Activated CD8-positive, alpha-beta T cell treated with anti-CD3 and anti-CD28 coated beads, Interleukin-2, amount 10 ng/mL, durations not matched to agents 7 days and 5 days (primary cell): ENCODE results near the gene ELANE. TPM values are rescaled to one million over a fixed set of nuclear protein-coding genes. Genes with fewer than 3 reads are reported as not detected.

Source experiments
- ATAC-seq: fragments of 150-1000 bp; cut with Tn5 transposase; one replicate; pipeline ENCODE4 v1.10.0; 2021; ENCODE audit warnings: moderate library complexity
- CTCF ChIA-PET: fragments of 350-600 bp; sonication (Branson Sonifier 250); formaldehyde crosslinking; loops from one replicate; lab custom pipeline; 2021; ENCODE audit warnings: antibody characterized with exemption; lab: Charles Lee
- POLR2A ChIA-PET: fragments of 350-600 bp; sonication (Branson Sonifier 250); formaldehyde crosslinking; loops from one replicate; lab custom pipeline; 2021; ENCODE audit warnings: antibody characterized with exemption; lab: Charles Lee
- DNase-seq: peaks from one replicate; pipeline ENCODE4 v3.0.0-alpha.2; 2020
- H3K27ac Mint-ChIP-seq: one replicate; pipeline ENCODE4 v1.8.0; 2021; ENCODE audit warnings: mild to moderate bottlenecking, mixed read lengths
- H3K27me3 Mint-ChIP-seq: one replicate; pipeline ENCODE4 v1.8.0; 2021; ENCODE audit warnings: low read depth, mixed read lengths
- H3K36me3 Mint-ChIP-seq: one replicate; pipeline ENCODE4 v1.8.0; 2021; ENCODE audit warnings: low read depth, mixed read lengths
- H3K4me1 Mint-ChIP-seq: one replicate; pipeline ENCODE4 v1.8.0; 2021; ENCODE audit warnings: low read depth, mixed read lengths
- H3K4me3 Mint-ChIP-seq: one replicate; pipeline ENCODE4 v1.8.0; 2021; ENCODE audit warnings: mild to moderate bottlenecking, mixed read lengths
- H3K9me3 Mint-ChIP-seq: one replicate; pipeline ENCODE4 v1.8.0; 2022; ENCODE audit warnings: mixed read lengths; ENCODE audit not compliant: insufficient read depth
- total RNA-seq, 2 experiments: library from RNA; stranded (reverse); gene quantifications; one replicate each; pipeline ENCODE4 v1.2.3, GENCODE V29; 2021

The ELANE gene
- total RNA-seq, 2 experiments from 2014 or later: not detected

GRCh38 chr19:861141-861755 lies 9.1 kb downstream of the ELANE start:
- POLR2A ChIA-PET: no interaction called here
- Mint-ChIP-seq H3K4me3 (no peak overlapping the region), H3K27me3 (peaks cover 14% of the 10 kb centered on the region), H3K36me3 (no peaks in the 10 kb centered on the region), H3K9me3 (no peaks in the 10 kb centered on the region), H3K27ac (no peak overlapping the region), H3K4me1 (peaks cover 18% of the 10 kb centered on the region)
- no peak for DNase-seq
- no peak for ATAC-seq
- CTCF ChIA-PET: no interaction called here

DNA sequence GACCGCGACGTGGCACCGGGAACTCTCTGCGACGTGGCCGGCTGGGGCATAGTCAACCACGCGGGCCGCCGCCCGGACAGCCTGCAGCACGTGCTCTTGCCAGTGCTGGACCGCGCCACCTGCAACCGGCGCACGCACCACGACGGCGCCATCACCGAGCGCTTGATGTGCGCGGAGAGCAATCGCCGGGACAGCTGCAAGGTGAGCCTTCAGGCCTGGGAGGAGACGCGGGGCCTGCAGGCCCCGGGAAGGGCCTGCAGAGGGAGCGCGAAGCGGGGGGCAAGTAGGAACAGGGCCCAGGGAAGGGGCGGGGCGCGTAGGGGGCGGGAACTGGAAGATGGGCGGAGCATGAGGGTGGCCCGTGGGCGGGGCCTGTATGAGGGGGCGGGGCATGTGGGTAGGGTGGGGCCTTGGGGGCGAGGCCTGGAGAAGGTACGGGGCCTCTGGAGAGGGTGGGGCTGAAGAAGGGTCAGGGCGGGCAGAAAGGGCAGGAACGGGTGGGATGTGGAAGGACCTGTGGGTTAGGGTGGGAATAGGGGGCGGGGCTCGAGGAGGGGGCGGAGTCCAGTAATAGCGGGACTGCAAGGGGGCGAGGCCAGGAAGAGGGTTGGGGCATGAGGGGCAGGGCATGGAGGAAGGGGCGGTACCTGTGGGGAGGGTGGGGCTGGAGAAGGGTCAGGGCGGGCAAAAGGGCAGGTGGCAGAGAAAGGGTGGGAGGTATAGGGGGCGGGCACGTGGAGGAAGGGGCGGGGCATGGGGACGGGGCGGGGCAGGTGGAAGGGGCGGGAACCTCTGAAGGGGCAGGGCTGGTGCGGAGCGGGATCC lies 9.9 kb downstream of the ELANE start:
- ChIA-PET POLR2A (no interaction called here), CTCF (interaction anchor here (2.7 to 3.2 kb wide), 3 partner anchors 47 to 62 kb away, joined by 24 to 47 read pairs (median 36); no protein-coding TSS in a partner anchor)
- Mint-ChIP-seq H3K36me3 (no peaks in the 10 kb centered on the region), H3K27ac (no peak overlapping the region), H3K9me3 (no peaks in the 10 kb centered on the region), H3K4me3 (no peak overlapping the region), H3K4me1 (peaks cover 18% of the 10 kb centered on the region), H3K27me3 (peaks cover 14% of the 10 kb centered on the region)
- ATAC-seq (peak; percentile 16), DNase-seq (peak; percentile 63)

- Mint-ChIP-seq H3K27ac (peak overlapping the region; percentile 35), H3K9me3 (no peaks in the 10 kb centered on the region), H3K36me3 (peaks cover 4% of the 10 kb centered on the region), H3K27me3 (peaks cover 14% of the 10 kb centered on the region), H3K4me3 (peak overlapping the region; percentile 36), H3K4me1 (peaks cover 18% of the 10 kb centered on the region)
- ChIA-PET CTCF (interaction anchor here (1.1 to 3.2 kb wide), 13 partner anchors 10 to 268 kb away, joined by 3 to 53 read pairs (median 9); partner anchors contain the start of genes MED16, R3HDM4, RNU6-2 and RNU6-9), POLR2A (interaction anchor here (0.9 to 1.4 kb wide), 2 partner anchors 56 to 62 kb away, joined by 3 to 6 read pairs; no protein-coding TSS in a partner anchor)
- DNase-seq (peak; percentile 80), ATAC-seq (peak; percentile 50)
Measured at GRCh38 chr19:862581-863314, 10.6 kb downstream of the ELANE start.

GRCh38 chr19:863315-863620 lies 11.2 kb downstream of the ELANE start:
- H3K4me1 Mint-ChIP-seq: peaks cover 18% of the 10 kb centered on the region
- H3K27ac Mint-ChIP-seq: peak overlapping the region; percentile 66
- no peaks in the 10 kb centered on the region for H3K9me3 Mint-ChIP-seq
- DNase-seq (no peak), ATAC-seq (no peak)
- ChIA-PET CTCF (interaction anchor here (0.6 to 3.2 kb wide), 31 partner anchors 9 to 380 kb away, joined by 3 to 53 read pairs (median 4); partner anchors contain the start of genes ATP5F1D, MED16, R3HDM4 and RNU6-2), POLR2A (interaction anchor here (0.9 to 1.4 kb wide), 3 partner anchors 56 to 62 kb away, joined by 3 to 6 read pairs (median 3); no protein-coding TSS in a partner anchor)
- peaks cover 13% of the 10 kb centered on the region for H3K27me3 Mint-ChIP-seq
- peaks cover 4% of the 10 kb centered on the region for H3K36me3 Mint-ChIP-seq
- no peak overlapping the region for H3K4me3 Mint-ChIP-seq

- POLR2A ChIA-PET: interaction anchor here (0.6 kb wide), 2 partner anchors 60 to 325 kb away, joined by 3 to 5 read pairs; no protein-coding TSS in a partner anchor
- no peak for ATAC-seq
- no peak for DNase-seq
- Mint-ChIP-seq H3K27me3 (peaks cover 5% of the 10 kb centered on the region), H3K4me1 (peaks cover 19% of the 10 kb centered on the region), H3K9me3 (no peaks in the 10 kb centered on the region), H3K4me3 (no peak overlapping the region), H3K36me3 (peaks cover 12% of the 10 kb centered on the region), H3K27ac (no peak overlapping the region)
- CTCF ChIA-PET: interaction anchor here (1.2 kb wide), 1 partner anchor 53 kb away, joined by 4 read pairs; no protein-coding TSS in a partner anchor
Measured at GRCh38 chr19:866769-867300, 14.7 kb downstream of the ELANE start.

DNA sequence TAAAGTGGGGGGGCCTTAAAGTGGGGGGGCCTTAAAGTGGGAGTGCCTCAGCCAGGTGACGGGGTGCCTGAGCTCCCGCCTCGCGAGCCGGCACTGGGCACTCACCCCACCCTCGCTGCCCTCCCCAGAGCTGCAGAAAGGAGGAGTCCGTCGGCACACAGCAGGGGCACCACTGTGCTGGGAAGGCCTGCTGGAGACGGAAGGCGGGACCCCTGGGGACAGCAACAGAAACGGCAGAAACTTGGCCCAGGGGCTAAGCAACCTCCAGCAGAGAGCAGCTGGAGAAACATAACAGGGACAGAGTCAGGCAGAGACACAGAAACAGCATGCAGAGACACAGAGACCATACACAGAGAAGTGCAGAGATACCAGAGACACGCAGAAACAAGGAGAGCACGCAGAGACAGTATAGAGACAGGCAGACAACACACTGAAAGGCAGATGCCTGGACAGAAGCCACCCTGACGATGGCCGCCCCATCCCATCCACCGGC lies 15.2 kb downstream of the ELANE start:
- ChIA-PET POLR2A (interaction anchor here (0.6 kb wide), 2 partner anchors 61 to 324 kb away, joined by 3 to 5 read pairs; no protein-coding TSS in a partner anchor), CTCF (no interaction called here)
- Mint-ChIP-seq H3K9me3 (no peaks in the 10 kb centered on the region), H3K4me3 (no peak overlapping the region), H3K27me3 (peaks cover 5% of the 10 kb centered on the region), H3K4me1 (peaks cover 24% of the 10 kb centered on the region), H3K27ac (no peak overlapping the region), H3K36me3 (peaks cover 15% of the 10 kb centered on the region)
- ATAC-seq (no peak), DNase-seq (no peak)

GRCh38 chr19:867855-868457 lies 15.9 kb downstream of the ELANE start:
- Mint-ChIP-seq H3K27me3 (no peaks in the 10 kb centered on the region), H3K4me3 (no peak overlapping the region), H3K27ac (no peak overlapping the region)

DNA sequence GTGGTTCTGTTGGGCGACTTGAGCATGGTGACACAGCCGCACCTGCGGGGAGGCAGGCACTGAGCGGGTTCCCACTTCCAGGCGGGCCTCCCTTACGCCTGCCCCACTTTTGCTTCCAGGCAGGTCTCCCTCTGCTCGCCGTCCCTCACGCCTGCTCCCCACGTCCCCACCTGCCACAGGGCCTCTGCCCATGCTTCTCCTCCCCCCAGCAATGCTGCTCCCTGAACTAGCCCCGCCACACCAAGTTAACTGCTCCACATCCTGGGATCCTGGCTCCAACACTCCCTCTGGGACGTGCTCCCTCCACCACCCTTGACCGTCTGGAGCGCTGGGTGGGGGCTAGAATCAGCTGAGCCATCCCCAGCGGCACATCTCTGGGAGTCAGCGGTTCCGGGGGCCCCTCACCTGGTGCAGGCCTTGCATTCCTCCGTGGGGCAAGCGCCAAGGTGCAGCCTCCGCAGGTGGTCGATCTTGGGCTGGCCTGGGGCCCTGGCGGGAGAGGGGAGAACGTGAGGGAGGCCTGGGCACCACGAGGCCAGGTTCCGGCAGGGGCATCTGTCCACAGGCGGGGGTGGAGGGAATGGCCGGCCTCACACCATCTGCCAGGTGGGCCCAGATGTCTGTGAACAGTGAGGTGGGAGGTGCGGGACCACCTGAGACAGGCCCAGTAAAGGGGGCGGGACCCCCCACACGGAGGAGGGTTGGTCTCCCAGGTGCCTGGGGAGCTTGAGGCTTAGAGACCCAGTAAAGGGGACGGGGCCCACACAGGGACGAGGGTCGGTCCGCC lies 16.5 kb downstream of the ELANE start:
- Mint-ChIP-seq H3K4me3 (no peak overlapping the region), H3K27me3 (no peaks in the 10 kb centered on the region), H3K36me3 (peaks cover 19% of the 10 kb centered on the region), H3K4me1 (peaks cover 16% of the 10 kb centered on the region), H3K27ac (no peak overlapping the region), H3K9me3 (no peaks in the 10 kb centered on the region)
- POLR2A ChIA-PET: no interaction called here
- CTCF ChIA-PET: no interaction called here
- no peak for ATAC-seq
- DNase-seq: no peak

More at GRCh38 chr19:867855-868457, 15.9 kb downstream of the ELANE start:
- ChIA-PET CTCF (no interaction called here), POLR2A (interaction anchor here (0.6 kb wide), 1 partner anchor 61 kb away, joined by 3 read pairs; no protein-coding TSS in a partner anchor)
- ATAC-seq (no peak), DNase-seq (no peak)
- H3K36me3 Mint-ChIP-seq: peaks cover 19% of the 10 kb centered on the region
- peaks cover 23% of the 10 kb centered on the region for H3K4me1 Mint-ChIP-seq
- no peaks in the 10 kb centered on the region for H3K9me3 Mint-ChIP-seq

DNA sequence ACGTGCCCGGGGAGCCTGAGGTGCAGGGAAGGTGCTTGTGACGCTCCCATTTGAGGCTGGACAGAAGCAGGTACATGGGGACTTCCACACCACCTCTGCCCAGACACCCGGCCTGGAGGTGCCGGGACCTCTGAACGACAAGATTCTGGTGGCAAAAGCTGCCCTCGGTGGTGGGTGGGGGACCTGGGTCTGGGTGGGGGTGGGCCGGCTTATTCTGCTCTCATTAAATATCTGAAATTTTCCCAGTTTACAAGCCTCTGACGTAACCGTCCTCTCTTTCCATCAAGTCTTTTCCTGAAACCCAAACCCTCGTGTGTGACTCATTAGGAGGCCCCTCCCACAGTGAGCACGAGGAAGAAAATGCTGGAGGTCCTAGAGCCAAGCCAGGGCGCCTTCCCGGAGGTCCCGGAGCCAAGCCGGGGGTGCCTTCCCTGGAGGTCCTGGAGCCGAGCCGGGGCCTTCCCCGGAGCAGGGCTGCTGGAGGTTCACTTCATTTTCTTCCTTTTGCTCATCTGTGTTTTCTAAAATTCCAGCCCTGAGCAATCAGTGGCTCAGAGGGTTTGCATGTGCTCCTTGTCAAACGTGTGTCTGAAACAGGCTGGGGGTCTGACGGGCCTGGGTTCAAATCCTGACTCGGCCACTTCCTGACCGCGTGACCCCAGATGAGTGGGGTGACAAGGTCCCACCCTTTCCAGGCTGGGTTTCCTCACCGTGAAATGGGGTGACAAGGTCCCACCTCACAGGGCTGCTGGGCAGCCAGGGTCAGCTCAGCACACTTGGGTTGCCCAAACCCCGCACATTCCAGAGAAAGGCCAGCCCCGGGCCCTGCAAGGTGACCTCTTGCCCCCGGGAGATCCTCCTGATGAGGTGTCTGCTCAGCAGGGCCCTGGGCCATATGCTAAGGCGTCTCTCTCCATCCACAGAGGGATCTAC lies 17.4 kb downstream of the ELANE start:
- CTCF ChIA-PET: no interaction called here
- DNase-seq: no peak
- POLR2A ChIA-PET: no interaction called here
- H3K4me1 Mint-ChIP-seq: peaks cover 11% of the 10 kb centered on the region
- peaks cover 19% of the 10 kb centered on the region for H3K36me3 Mint-ChIP-seq
- no peak for ATAC-seq
- H3K9me3 Mint-ChIP-seq: no peaks in the 10 kb centered on the region
- no peaks in the 10 kb centered on the region for H3K27me3 Mint-ChIP-seq
- H3K4me3 Mint-ChIP-seq: no peak overlapping the region
- H3K27ac Mint-ChIP-seq: no peak overlapping the region
